ENCODE results near the gene MARCHF2.

- TF ChIP-seq CTCF (tag by site-specific recombination; IDR thresholded peaks at IDR 0.05) (no peak), ZNF629 (tag by site-specific recombination; IDR thresholded peaks at IDR 0.05) (no peak), ZNF830 (tag by site-specific recombination; IDR thresholded peaks at IDR 0.05; ENCODE audit: low read depth) (no peak)
Measured at GRCh38 chr19:8473648-8474476, 60.8 kb downstream of the MARCHF2 start.
